ENCODE measurements around the gene RPS6KA2.

Gene RPS6KA2

DNA sequence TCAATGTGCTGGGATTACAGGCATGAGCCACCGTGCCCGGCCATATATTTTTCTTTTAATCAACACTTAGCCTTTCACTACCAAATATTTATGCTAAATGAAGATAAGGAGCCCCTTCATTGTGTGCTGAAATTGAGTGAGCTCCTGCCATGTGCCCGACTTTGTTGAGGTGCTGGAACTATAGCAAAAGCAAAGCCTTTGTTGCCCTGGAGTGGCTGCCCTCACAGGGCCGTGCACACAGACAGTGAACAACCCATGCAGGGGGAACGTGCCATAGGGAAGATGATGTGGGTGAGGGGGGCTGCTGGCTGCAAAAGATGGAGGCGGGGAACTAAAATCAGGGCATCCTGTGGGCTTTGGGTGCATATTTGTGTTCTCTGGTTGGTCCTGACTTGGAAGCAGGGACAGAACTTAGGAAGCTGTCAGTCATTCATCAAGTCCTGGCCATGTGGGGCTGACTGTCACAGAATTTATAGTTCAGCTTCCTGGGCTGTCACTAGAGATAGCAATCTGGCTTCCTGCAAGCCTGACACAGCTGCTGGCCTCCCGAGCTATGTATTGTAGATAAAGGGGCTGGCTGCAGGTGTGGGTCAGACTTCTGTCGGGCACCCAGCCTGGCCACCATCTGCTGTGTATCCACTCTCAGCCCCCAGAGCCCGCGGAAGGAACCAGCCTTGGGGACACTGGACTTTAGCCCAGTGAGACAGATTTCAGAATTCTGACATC lies 187.5 kb downstream of the RPS6KA2 start:
- DNase-seq: no peak

DNA sequence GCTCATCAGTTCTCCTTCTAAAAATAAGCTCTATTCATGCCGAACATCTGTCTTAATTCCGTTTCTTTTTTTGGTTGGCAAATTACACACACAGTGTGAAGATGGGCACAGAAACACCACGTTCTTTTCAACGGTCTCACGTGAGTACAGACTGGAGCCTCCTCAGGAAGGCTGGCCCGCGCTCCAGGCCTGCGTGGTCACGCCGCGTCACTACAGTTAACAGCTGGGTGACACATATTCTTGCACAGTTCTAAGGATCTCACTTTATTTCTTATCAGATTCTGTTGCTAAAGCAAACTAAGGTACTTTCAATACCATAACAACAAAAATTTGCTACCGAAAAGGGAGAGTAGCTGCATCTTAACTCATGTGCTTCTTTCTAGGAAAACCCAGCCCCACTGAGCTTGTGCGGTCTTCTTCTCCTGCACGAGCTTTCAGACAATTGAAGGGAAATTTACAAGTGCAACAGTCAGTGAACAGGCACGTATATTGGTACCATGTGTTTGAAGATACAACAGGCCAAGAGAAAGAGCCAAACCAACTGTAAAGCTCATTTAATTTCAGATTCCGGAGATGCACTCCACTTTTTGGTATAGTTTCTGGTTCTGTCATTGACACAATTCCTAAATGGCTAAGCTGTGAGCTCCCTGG lies 188.7 kb downstream of the RPS6KA2 start:
- no peak for DNase-seq

DNA sequence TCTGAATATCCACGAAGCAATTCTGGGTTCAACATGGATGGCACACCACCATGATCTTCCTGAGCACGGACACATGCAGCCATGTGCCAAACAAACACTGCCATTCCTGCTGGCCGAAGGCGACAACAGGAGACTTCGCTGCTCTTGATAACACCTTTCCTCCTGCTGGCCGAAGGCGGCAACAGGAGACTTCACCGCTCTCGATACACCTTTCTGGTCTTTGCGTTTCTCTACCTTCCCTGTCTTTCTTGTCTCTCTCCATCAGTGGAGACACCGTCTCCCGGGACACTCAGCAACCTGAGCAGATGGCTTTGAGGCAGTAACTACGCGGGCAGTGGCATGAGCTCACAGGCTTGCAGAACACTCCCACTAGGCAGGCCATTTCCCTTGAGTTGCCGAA lies 189.4 kb downstream of the RPS6KA2 start:
- no peak for DNase-seq

DNA sequence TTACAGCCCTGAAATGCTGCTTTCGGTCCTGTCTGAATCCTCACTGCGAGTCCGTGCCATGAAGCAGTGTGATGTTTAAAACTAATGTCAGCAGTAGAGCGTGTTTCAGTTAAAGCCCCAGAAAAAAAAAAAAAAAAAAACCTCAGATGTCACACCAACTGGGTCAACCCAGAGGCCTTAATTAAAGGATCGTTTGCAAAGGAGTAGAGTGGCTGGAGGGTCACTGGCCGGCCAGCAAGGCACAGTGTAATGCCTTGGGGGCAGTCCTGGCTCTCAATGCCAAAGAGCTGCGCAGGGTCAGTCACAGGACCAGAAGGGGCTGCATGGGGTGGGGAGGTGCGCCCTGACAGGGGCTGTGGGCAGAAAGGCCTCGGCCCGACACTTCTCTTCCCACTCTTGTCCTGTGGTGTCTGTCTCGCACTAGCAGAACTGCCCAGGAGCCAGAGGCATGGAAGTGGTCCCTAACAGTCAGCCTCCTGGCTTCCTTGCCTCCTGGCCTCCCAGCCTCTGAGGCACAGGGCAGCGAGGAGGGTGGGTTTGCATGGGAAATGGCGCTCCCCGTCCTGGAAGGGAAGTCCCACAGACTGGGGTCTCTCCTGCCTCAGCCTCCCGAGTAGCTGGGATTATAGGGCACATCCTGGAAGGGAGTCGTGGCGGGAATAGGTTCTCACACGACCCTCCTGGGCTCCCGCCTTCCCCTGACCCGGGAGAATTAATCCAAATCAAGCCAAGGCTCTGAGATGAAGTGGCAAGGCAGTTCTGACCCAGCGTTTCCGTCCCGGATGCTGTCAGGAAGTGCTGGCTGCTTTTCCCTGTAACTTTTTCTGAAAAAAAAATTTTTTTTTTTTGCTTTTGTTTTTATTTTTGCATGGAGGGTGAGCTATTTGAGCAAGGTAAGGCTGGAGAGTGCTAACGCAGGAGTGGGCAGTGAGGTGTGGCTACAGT lies 190.6 kb downstream of the RPS6KA2 start:
- DNase-seq: no peak

DNA sequence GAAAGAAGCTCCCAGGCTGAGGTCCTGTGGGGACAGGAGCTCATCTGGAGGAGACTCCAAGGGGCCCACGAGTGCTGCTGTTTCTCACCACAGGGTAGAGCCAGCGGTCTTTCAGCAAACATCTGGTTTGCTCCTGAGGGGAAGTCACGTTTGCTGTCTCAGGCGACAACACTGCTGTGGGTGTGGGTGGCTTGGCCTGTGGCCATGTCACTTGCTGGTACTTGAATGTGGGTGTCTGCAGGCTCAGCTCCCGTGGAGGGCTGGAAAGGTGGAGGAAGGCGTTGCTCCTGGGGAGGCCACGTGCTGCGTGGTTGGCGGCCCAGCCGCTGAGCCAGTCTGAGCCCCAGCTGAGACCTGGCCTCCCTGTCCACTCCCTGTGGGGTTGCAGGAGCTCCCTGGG lies 191.5 kb downstream of the RPS6KA2 start:
- no peak for DNase-seq

DNA sequence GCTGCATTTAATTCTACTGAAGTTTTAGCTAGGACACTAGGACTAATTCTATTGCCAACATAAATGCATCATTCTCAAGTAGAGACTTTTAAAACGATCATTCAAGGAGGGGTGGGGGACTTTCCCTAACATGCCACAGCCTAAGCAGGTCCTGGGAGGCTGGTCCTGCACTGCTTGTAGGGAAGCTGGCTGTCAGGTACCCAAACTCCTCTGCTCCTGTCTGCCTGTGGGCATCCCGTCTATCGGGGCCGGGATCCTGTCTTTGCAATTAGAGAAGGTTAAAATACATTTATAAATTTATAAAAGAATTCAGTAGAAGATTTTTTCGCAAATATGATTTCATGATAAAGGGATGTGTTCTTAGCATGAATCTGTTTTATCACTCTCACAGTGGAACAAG lies 192.7 kb downstream of the RPS6KA2 start:
- DNase-seq: no peak

DNA sequence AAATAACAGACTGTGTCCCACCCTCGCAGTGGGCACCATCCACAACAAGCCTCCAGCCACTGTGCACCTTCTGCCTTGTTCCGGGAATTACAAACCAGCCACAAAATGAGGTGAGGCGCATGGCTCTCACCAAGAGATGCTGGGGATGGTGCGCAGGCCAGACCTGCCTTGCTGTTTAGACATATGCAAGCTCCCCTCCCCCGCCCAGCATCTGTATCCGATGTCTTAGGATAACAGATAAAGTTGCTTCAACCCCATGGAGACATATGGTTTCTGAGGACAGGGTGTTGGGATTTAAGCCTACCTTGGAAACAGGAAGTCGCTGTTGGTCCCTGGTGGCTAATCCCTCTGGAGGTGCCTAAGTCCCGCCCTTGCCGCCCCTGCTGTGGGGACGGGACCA lies 194.0 kb downstream of the RPS6KA2 start:
- no peak for DNase-seq

DNA sequence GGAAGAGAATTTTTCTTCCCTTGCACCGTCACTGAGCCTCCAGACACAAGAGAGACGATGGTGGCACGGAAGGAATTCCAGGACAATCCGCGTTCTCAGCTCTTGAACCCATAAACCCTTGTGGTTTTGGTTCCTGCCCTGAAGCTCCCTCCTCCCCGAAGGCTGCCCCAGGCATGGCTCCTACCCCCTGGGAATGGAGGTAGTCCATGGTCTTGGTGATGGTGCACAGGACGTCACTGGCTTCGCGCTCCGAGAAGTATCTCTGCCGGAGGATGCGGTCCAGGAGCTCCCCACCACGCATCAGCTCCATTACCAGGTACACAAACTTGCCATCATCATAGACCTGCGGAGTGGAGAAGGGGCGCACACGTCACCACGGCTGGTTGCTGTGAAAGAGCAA lies 196.8 kb downstream of the RPS6KA2 start:
- DNase-seq: no peak

DNA sequence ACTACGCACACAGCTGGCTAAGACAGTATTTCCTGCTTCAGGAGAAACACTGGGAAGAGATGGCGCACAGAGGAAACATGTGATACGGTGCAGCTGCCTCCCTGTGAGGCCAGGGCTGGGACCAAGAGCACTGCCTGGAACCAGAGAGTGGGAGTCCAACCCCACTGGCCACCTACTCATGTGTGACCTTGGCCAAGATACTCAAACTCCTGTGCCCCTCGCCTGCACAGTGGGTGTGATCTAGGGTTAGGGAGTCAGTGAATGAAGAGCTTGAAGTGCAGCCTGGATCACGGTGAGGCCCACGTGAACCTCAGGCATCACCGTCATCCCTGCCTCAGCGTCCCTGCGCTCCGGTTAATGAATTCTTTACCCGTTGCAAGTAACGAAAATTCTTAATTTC lies 202.6 kb downstream of the RPS6KA2 start:
- no peak for DNase-seq

DNA sequence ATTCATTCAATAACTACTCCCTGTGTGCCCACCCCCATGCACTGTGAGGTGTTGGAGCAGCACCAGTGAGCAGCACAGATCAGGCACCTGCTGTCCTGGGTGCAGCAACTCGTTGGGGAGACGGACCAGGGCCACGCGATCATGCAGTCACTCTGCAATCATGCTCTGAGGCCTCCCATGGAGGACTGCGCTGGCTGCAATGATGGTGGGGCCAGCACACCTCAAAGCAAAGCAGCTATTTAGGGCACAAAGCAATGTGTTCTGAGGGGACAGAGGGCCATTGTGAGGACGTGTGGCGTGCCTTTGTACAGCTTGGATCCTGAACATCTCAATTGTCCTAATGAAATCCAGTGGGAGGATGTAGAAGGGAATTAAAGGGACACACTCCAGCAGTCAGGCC lies 203.3 kb downstream of the RPS6KA2 start:
- no peak for DNase-seq

DNA sequence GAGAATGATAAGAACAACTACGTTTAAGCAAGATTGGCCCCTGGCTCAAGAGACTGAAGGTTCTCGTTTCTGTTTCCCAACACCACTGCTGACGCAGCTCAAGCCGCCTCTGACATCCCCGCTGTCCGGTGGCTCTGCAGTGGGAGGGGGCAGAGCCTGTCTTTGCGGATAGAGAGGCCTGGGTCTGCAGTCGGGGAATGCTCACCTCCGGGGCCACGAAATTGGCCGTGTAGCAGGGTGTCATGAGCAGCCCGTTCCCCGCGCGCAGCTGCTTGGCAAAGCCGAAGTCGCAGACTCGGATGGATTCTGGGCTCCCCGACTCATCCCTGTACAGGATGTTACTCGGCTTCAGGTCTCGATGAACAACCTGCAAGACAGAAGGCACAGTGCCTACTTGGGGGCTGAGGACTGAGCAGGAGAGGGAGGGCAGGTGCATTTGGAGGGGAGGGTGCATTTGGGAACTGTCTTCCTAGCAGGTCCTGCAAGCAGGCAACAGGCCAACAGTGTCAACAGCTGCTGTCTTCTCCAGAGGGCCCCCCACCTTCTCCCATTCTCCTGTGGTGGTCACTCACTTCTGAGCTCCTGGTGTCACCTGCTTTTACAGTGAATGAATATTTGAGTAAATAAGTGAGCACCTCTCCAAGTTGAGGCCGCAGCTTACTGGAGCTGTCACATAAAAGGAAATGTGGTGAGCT lies 203.9 kb downstream of the RPS6KA2 start:
- no peak for DNase-seq

DNA sequence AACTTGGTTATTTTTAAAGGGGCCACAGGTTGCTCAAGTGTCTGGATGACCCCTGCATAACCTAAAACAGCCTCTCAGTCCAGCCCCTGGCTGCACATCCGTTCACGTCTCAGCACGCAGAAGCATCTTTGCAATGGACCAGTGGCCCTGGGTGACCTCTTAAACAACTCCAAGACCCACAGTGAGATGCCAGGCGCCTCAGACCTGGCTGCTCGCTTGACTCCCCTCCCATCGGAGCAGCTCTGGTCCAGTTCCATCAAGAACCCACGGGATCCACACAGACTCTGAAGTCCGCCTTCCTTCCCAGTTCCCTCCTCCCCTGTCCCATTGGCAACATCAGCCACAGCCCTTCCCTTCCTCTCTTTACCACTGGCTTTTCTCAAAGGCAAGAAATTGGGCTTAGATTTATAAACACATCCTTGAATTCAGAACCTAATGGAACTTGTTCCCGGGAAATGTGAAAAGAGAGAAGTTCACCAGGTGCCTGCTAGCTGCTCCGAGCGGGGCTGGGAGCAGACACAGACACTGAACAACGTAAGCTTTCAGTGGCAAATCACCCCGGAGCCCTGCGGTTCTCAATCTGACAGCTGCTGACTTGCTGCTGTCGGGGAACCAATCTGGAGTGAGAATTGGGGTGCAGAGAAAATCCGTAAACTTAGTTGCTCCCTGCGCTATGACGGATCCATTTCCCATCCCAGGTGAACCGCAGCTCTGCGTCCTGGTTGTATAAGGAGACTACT lies 204.7 kb downstream of the RPS6KA2 start:
- no peak for DNase-seq

DNA sequence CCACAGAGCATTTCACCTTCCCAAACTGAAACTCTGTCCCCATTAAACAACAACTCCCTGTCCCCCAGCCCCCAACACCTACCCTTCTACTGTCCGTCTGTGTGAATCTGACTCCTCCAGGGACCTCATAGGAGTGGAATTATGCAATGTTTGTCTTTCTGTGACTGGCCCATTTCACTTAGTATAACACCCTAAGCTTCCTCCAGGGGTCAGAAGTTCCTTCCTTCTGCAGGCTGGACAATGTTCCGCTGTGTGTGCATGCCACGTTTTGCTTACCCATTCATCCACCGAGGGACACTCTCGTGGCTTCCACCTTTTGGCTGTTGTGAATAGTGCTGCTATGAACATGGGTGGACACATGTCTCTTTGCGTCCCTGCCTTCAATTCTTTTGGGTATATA lies 206.7 kb downstream of the RPS6KA2 start:
- DNase-seq: no peak

DNA sequence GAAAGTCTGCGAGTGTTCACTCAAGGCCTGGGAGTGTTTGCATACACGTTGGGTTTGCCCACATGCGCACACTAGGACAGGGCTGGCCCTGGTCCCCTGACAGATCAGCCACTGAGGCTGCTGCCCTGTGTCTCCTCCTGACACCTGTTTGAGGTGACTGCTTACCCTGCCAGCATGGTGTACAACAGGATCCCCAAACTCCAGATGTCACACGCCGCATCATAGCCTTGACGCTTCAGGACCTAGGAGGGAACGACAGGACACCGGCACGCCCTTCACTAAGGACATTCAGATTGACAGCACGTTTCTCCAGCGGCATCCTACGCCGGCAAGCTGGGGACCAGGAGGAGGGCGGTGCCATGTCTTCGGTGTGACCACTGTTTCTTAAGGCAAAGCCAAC lies 207.3 kb downstream of the RPS6KA2 start:
- DNase-seq: no peak

DNA sequence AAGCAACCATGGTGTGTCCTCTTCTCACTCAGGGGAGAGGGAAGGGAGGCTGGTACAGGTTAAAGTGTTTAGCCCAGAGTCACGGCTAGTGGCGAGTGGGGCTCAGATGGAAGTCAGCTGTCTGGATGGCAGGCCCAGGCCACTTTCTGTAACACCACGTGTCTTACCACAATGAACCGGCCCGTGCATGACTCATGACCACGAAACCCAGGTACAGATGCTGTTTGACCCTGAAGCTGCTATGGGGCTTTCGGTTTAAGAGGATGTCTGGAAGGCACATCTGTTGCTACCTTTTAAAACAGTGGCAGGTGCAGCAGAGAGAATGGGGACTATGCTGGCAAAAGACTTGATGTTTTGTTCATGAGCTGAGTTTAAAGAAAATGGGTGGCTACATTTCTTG lies 207.8 kb downstream of the RPS6KA2 start:
- no peak for DNase-seq

DNA sequence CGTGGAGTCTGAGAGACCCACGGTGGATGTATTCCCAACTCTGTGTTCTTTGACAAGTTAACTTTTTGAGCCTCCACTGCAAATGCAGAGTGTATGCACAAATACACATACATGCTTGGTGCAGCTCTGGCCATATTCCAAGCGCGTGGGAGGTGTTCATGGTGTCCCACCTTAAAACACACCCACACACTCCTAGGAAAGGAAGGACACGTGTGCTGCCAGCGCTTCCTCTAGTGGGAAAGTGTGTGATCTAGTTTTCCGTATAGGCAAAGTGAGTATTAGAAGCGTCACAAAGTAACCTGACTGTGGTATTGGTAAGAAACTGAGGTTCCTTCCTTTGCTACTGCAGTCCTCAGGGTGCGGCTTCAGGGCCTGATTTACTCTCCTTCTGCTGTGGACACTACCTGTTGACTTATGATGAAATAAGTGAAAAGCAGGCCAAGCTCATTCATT lies 208.3 kb downstream of the RPS6KA2 start:
- DNase-seq: no peak

DNA sequence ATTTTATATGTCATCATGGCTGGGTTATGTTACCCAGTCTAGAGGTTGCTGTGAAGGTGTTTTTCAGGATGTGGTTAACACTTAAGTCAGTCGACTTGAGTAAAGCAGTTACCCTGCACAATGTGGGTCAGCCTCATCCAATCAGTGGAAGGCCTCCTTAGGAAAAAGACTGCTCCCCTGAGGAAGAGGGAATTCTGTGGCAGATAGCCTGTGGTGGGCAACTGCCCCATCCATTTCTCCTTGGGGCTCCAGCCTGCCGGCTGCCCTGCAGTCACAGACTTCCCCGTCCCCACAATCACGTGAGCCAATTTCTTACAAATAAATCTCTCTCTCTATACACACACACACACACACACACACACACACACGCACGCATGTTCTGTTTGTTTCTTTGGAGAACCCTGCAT lies 209.8 kb downstream of the RPS6KA2 start:
- no peak for DNase-seq

DNA sequence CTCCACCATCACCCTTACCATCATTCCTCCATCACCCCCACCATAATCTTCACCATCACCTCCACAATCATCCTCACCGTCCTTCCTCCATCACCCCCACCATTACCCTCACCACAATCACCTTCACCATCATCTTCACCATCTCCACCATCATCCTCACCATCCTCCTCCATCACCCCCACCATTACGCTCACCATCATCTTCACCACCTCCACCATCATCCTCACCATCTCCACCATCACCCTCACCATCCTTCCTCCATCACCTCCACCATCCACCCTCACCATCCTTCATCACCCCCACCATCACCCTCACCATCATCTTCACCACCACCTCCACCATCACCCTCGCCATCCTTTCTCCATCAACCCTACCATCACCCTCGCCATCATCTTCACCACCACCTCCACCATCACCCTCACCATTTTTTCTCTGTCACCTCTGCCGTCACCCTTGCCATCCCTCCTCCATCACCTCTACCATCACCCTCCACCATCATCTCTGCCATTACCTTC lies 211.2 kb downstream of the RPS6KA2 start:
- no peak for DNase-seq

DNA sequence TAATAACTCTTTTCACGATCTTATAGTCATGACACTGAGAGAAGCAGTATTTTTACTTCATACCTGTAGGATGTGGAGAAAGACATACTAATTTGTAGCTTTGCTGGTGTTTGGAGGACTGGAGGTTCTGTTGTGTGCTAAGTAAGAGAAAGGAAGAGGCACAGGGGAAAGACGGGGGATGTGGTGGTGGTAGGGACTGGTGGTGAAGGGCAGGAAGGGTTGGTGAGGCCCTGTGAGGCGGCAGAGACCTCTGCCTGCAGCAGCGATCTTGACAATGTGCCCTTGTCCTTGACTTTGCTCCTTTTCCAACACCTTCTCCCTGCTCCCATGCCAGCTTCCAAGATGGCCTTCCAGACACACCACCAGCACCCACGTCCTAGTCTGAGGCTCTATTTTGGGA lies 211.7 kb downstream of the RPS6KA2 start:
- DNase-seq: no peak

DNA sequence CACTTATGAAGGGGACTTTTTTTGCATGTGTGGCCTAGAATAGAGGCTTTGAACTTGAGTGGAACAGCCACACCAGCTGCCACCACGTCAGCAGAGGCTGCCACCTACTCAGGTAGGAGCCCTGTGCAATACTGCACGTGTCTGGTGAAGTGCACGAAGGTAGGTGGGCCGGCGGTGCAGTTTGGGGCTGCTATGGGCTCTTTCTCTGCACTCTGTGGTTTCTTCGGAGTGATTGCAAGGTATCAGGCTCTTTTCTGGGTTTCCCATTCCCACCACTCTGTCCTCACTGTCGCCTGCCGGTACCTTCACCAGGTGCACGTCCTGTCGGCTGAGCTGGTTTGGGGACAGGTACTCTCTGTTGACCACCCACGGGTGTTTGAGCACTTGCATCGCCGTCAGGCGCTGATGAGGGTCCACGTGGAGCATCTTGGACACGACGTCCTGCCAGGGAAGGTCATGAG lies 213.5 kb downstream of the RPS6KA2 start:
- DNase-seq: no peak

DNA sequence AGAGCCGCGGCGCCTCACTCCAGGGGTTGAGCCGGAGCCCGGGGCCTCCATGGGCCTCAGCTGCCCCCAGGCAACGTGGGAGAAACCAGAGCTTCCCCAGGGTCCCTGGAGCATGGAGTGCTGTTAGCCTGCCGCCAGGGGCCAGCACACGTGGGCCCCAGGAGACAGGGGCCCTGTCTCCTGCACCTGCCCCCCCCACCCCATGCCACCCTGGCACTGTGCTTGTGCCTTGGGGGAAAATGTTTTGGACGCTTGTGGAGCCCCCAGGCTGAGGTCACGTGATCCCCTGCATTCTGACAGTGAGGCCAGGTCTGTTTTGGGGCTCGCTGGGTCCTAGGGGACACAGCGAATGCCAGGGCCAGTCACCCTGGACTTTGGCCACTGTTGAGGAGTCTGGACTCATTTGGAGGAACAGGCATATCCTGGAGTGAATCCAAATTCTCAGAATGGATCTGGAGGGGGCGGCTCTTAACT lies 214.1 kb downstream of the RPS6KA2 start:
- no peak for DNase-seq
